HG03060 (cell line): ENCODE data around the gene KLF4.

ENCODE experiments used
- ATAC-seq: cut with Tn5 transposase; IDR thresholded peaks from one replicate; pipeline ENCODE4 v1.9.1; 2021; ENCODE audit warnings: low read depth, moderate number of reproducible peaks; ENCODE audit not compliant: unreplicated experiment

Gene KLF4

GRCh38 chr9:107460153-107461023, 29.2 kb downstream of the KLF4 start:
- no peak for ATAC-seq

GRCh38 chr9:107455425-107456135, 34.0 kb downstream of the KLF4 start:
- no peak for ATAC-seq

GRCh38 chr9:107453479-107453878, 36.1 kb downstream of the KLF4 start:
- no peak for ATAC-seq

- ATAC-seq: no peak
These were observed 41.7 kb downstream of the KLF4 start for GRCh38 chr9:107447834-107448233.

- ATAC-seq: no peak
These were observed 42.5 kb downstream of the KLF4 start for GRCh38 chr9:107447081-107447480.

GRCh38 chr9:107446491-107446890, 43.1 kb downstream of the KLF4 start:
- ATAC-seq: no peak

- ATAC-seq: no peak
These were observed 45.8 kb downstream of the KLF4 start for GRCh38 chr9:107443786-107444185.

- ATAC-seq: no peak
These were observed 49.5 kb downstream of the KLF4 start for GRCh38 chr9:107439991-107440456.

GRCh38 chr9:107438211-107439031, 51.1 kb downstream of the KLF4 start:
- ATAC-seq: no peak

GRCh38 chr9:107437716-107438115, 51.9 kb downstream of the KLF4 start:
- no peak for ATAC-seq

- ATAC-seq: no peak
These were observed 54.2 kb downstream of the KLF4 start for GRCh38 chr9:107435415-107435814.
